ENCODE results near the gene GSTM2.
"Not testable (repeated sequence)": the region's sequence is repeated elsewhere in the genome, so short reads cannot be mapped to it uniquely, and the experiment has no call there.

The GSTM2 gene

GRCh38 chr1:109687109-109687508 is 19.3 kb downstream of the GSTM2 start:
- peak overlapping the region in 1 of 2 donors; percentile 69 for H3K4me3 ChIP-seq (replicated peaks in 1 of 2; ENCODE audit: low read depth in 2 of 2, low read length in 2 of 2)
- not testable (repeated sequence) for DNase-seq (ENCODE audit: low read depth in 2 of 2)

DNA sequence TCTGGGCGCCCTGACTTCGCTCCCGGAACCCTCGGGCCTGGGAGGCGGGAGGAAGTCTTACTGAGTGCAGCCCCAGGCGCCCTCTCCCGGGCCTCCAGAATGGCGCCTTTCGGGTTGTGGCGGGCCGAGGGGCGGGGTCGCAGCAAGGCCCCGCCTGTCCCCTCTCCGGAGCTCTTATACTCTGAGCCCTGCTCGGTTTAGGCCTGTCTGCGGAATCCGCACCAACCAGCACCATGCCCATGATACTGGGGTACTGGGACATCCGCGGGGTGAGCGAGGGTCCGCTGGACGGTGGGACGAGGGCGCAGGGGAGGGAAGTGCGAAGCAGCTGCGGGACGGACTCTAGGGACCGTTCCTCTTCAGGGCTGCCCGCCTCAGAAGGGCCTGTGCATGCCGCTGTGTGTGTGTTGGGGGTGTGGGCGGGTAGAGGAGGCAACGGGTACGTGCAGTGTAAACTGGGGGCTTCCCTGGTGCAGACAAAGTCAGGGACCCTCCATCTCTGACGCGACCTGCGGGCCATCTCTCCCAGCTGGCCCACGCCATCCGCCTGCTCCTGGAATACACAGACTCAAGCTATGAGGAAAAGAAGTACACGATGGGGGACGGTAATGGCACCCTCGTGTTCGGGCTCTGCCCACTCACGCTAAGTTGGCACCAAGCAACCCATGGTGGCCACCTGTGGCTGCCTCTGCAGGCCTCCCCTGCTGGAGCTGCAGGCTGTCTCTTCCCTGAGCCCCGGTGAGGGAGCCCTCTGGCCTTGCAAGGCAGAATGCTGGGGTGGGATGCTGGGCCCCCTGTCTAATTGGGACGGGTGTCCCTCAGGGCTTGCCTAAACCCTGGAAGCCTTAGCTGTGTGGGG is 20.0 kb downstream of the GSTM2 start, which contains the start of gene GSTM1:
Gene GSTM1 (plus strand): TSS at position 177 of the 859 bp plus-strand sequence. CDS start 57 bp downstream, at position 234.
- peak; percentile 51 for TF ChIP-seq CTCF (IDR thresholded peaks at IDR 0.05; ENCODE audit: low read depth, low read length)
- DNase-seq (ENCODE audit: low read depth in 2 of 2), result peak in 1 of 2 donors; percentile 87
- H3K4me3 ChIP-seq (replicated peaks in 1 of 2; ENCODE audit: low read depth in 2 of 2, low read length in 2 of 2), result peak within 1 kb of the TSS in 1 of 2 donors; percentile 69

- no peak overlapping the region for H3K4me3 ChIP-seq (replicated peaks in 1 of 2; ENCODE audit: low read depth in 2 of 2, low read length in 2 of 2)
- no peak for TF ChIP-seq CTCF (IDR thresholded peaks at IDR 0.05; ENCODE audit: low read depth, low read length)
- no peak for DNase-seq (ENCODE audit: low read depth in 2 of 2)
These were observed 22.1 kb downstream of the GSTM2 start for GRCh38 chr1:109689844-109690405.

DNA sequence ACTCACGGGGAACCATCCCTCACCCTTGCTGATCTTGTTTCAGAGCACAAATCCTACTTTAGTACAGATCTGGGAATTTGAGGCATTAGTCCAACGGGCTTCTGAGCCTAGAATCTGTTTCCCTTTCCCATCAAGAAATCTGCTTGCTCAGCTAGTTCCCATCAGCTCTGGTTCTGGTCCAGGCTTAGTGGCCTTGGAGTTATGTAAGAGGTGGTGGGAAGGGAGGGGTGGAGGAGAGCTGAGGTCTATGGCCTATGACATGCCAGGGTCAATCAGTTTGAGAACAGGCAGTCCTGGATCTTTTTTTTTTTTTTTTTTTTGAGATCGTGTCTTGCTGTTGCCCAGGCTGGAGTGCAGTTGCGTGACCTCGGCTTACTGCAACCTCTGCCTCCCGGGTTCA is 23.9 kb downstream of the GSTM2 start:
- no peak for DNase-seq (ENCODE audit: low read depth in 2 of 2)
- H3K4me3 ChIP-seq (replicated peaks in 1 of 2; ENCODE audit: low read depth in 2 of 2, low read length in 2 of 2), result no peak overlapping the region
- no peak for TF ChIP-seq CTCF (IDR thresholded peaks at IDR 0.05; ENCODE audit: low read depth, low read length)

DNA sequence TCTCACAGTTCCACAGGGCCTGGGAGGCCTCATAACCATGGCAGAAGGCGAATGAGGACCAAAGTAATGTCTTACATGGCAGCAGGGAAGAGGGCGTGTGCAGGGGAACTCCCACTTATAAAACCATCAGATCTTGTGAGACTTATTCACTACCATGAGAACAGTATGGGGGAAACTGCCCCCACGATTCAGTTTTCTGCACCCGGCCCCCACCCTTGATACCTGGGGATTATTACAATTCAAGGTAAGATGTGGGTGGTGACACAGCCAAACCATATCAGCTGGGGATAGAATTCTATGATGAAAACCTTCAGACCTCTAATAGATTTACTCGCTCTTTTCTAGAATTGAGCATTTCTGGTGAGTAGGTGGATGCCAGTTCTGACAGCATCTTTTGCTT is 26.5 kb downstream of the GSTM2 start:
- not testable (repeated sequence) for DNase-seq (ENCODE audit: low read depth in 2 of 2); H3K4me3 ChIP-seq (replicated peaks in 1 of 2; ENCODE audit: low read depth in 2 of 2, low read length in 2 of 2)

- H3K4me3 ChIP-seq (replicated peaks in 1 of 2; ENCODE audit: low read depth in 2 of 2, low read length in 2 of 2); DNase-seq (ENCODE audit: low read depth in 2 of 2): not testable (repeated sequence)
These were observed 27.3 kb downstream of the GSTM2 start for GRCh38 chr1:109695138-109695537.

DNA sequence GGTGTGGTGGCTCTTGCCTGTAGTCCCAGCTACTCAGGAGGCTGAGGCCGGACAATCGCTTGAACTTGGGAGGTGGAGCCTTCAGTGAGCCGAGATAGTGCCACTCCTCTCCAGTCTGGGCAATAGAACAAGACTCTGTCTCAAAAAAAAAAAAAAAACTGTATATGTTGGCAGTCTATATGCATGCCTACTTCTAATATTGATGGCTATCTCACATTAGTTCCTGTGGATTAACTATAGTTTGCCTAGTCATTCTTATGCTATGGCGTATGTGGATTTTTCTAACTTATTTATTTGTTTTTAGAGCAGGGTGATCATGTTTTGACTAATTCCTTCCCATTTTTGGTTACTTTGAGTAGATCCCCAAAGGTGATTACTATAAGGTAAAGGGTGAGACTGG is 29.2 kb downstream of the GSTM2 start:
- no peak for DNase-seq (ENCODE audit: low read depth in 2 of 2)
- TF ChIP-seq CTCF (IDR thresholded peaks at IDR 0.05; ENCODE audit: low read depth, low read length), result no peak
- no peak overlapping the region for H3K4me3 ChIP-seq (replicated peaks in 1 of 2; ENCODE audit: low read depth in 2 of 2, low read length in 2 of 2)

DNA sequence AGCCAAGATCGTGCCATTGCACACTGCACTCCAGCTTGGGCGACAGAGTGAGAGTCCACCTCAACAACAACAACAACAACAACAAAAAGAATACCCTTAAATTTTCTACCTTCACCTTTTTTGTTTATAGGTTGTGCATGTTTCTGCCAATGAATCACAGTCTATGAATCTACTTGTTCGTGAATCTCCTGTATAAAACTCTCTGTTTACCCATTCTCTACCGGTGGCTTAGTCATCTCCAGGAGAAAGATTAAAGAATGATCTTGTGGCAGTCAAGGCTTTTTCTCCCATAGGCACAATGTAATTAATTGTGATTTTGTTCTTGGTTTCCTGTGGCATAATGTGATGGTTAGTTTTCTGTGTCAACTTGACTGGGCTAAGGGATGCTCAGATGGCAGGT is 30.0 kb downstream of the GSTM2 start:
- DNase-seq (ENCODE audit: low read depth in 2 of 2), result peak in 1 of 2 donors; percentile 42
- not testable (repeated sequence) for H3K4me3 ChIP-seq (replicated peaks in 1 of 2; ENCODE audit: low read depth in 2 of 2, low read length in 2 of 2)

DNA sequence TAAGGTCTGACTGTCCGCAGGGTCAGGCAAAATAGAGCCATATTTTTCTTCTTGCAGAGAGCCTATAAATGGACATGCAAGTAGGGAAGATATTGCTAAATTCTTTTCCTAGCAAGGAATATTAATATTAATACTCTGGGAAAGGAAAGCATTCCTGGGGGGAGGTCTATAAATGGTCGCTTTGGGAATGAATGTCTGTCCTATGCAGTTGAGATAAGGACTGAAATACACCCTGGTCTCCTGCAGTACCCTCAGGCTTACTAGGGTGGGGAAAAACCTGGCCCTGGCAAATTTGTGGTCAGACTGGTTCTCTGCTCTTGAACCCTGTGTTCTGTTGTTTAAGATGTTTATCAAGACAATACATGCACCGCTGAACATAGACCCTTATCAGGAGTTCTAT is 35.1 kb downstream of the GSTM2 start:
- H3K4me3 ChIP-seq (replicated peaks in 1 of 2; ENCODE audit: low read depth in 2 of 2, low read length in 2 of 2); DNase-seq (ENCODE audit: low read depth in 2 of 2): not testable (repeated sequence)
